KMS-11 (cell line): ENCODE measurements around the gene TMEM214.
"Not testable (repeated sequence)": the region's sequence is repeated elsewhere in the genome, so short reads cannot be mapped to it uniquely, and the experiment has no call there.

ENCODE experiments used
- H2AFZ ChIP-seq: fragments of 200-600 bp; sonication (generic); 2 replicates; pipeline ENCODE4 v1.6.1; 2016; ENCODE audit warnings: antibody characterized with exemption, mixed run types, low read depth
- H3K27ac ChIP-seq: fragments of 200-600 bp; sonication (generic); 2 replicates; pipeline ENCODE4 v1.6.1; 2016; ENCODE audit warnings: mild to moderate bottlenecking, mixed run types
- H3K27me3 ChIP-seq: fragments of 200-600 bp; sonication (generic); 2 replicates; pipeline ENCODE4 v1.6.1; 2017; ENCODE audit warnings: mild to moderate bottlenecking, low read depth, mixed run types, moderate library complexity; ENCODE audit not compliant: insufficient read depth
- H3K36me3 ChIP-seq: fragments of 200-600 bp; sonication (generic); 2 replicates; pipeline ENCODE4 v1.6.1; 2017; ENCODE audit warnings: mild to moderate bottlenecking, mixed run types; ENCODE audit not compliant: insufficient read depth
- H3K4me1 ChIP-seq: fragments of 200-600 bp; sonication (generic); 2 replicates; pipeline ENCODE4 v1.6.1; 2016; ENCODE audit warnings: mild to moderate bottlenecking, low read depth, mixed run types; ENCODE audit not compliant: poor library complexity, severe bottlenecking
- H3K4me2 ChIP-seq: fragments of 200-600 bp; sonication (generic); 2 replicates; pipeline ENCODE4 v1.7.0; 2016; ENCODE audit warnings: mild to moderate bottlenecking, mixed run types
- H3K4me3 ChIP-seq: fragments of 200-600 bp; sonication (generic); IDR thresholded peaks from 2 replicates; pipeline ENCODE4 v1.6.1; 2017; ENCODE audit warnings: low read depth, low read length, mixed read lengths; ENCODE audit not compliant: insufficient read depth
- H3K79me2 ChIP-seq: fragments of 200-600 bp; sonication (generic); 2 replicates; pipeline ENCODE4 v1.6.1; 2016; ENCODE audit warnings: low read depth, mixed run types; ENCODE audit not compliant: insufficient read depth
- H3K9ac ChIP-seq: fragments of 200-600 bp; sonication (generic); 2 replicates; pipeline ENCODE4 v1.6.1; 2016; ENCODE audit warnings: mild to moderate bottlenecking, mixed run types
- H4K20me1 ChIP-seq: fragments of 200-600 bp; sonication (generic); 2 replicates; pipeline ENCODE4 v1.6.1; 2016; ENCODE audit warnings: mild to moderate bottlenecking, mixed run types; ENCODE audit not compliant: insufficient read depth
- TF ChIP-seq, protein P1 (sequence below): fragments of 200-600 bp; sonication (generic); conservative IDR thresholded peaks from 2 replicates; pipeline ENCODE4 v1.6.1; 2017; ENCODE audit warnings: low read depth, mild to moderate bottlenecking, antibody characterized with exemption, low read length, moderate library complexity, mixed read lengths

Gene TMEM214

DNA sequence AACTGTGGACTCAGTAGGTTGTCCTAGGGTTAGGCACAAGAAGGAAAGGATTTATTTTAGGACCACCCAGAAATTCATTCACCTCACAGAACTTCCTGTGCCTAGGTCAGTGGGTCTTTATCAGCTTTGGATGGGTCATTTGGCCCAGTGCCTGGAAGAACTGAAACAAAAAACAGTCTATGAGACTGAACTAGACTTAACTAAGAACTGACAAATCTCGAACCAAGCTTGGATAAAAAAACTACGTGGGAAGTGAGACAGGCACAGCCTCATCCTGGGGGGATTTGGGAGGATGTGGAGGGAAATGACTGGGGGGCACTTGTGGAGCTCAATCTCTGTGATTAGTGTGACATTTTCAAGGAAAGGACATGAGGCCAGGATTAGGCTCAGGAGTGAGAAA lies 41.0 kb downstream of the TMEM214 start:
- Histone ChIP-seq H3K4me3 (no peak overlapping the region), H3K79me2 (peaks cover 20% of the 10 kb centered on the region), H3K36me3 (no peaks in the 10 kb centered on the region), H3K4me2 (no peak overlapping the region), H2AFZ (no peak overlapping the region), H3K4me1 (peaks cover 29% of the 10 kb centered on the region), H3K27ac (no peak overlapping the region), H3K9ac (no peak overlapping the region), H3K27me3 (peaks cover 13% of the 10 kb centered on the region), H4K20me1 (no peaks in the 10 kb centered on the region)
- TF ChIP-seq, protein P1, sequence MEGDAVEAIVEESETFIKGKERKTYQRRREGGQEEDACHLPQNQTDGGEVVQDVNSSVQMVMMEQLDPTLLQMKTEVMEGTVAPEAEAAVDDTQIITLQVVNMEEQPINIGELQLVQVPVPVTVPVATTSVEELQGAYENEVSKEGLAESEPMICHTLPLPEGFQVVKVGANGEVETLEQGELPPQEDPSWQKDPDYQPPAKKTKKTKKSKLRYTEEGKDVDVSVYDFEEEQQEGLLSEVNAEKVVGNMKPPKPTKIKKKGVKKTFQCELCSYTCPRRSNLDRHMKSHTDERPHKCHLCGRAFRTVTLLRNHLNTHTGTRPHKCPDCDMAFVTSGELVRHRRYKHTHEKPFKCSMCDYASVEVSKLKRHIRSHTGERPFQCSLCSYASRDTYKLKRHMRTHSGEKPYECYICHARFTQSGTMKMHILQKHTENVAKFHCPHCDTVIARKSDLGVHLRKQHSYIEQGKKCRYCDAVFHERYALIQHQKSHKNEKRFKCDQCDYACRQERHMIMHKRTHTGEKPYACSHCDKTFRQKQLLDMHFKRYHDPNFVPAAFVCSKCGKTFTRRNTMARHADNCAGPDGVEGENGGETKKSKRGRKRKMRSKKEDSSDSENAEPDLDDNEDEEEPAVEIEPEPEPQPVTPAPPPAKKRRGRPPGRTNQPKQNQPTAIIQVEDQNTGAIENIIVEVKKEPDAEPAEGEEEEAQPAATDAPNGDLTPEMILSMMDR = no peak

DNA sequence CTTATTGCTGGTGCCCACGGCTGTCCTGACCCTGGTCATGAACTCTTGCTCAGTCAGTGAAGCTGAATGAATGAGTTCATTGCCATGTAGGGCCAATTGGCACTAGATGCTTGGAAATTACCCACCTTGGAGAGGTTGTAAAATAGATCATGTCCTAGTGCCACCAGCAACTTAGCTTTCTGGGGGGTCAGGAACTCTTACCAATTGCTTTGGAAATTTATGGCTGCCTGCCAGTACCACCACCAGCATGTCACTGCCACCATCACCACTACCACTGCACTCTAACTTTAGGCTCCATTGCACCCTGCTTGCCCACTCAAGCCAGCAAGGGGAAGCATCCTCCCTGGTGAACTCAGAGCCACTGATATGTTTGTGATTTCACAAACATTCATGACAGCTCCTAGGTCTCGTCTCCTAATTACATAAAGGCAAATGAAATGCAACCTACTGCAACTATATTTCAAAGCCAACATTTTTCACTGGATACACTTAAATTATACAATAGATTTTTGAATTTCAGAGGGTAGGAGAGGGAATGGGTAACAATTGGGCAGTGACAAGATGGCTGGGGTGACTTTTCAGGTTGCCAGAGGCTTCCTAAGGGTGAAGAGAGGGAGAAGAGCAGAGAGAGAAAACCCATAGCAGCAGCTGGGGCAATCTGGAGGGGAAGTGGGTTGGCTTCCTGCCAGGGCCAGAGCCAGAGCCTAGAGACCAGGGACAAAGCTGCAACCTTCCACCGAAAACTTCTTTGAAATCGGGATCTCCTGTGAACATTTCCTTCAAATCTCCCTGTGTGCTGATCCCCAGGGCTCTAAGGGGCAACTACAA lies 42.2 kb downstream of the TMEM214 start:
- H3K79me2 ChIP-seq = peaks cover 14% of the 10 kb centered on the region
- H2AFZ ChIP-seq = no peak overlapping the region
- no peak overlapping the region for H3K27ac ChIP-seq
- H3K36me3 ChIP-seq = no peaks in the 10 kb centered on the region
- H3K4me1 ChIP-seq = peaks cover 25% of the 10 kb centered on the region
- H3K4me2 ChIP-seq = no peak overlapping the region; the same call in 1 of the 2 replicates
- no peaks in the 10 kb centered on the region for H4K20me1 ChIP-seq
- peaks cover 13% of the 10 kb centered on the region for H3K27me3 ChIP-seq
- TF ChIP-seq, protein P1 = no peak
- H3K9ac ChIP-seq = no peak overlapping the region
- no peak overlapping the region for H3K4me3 ChIP-seq

DNA sequence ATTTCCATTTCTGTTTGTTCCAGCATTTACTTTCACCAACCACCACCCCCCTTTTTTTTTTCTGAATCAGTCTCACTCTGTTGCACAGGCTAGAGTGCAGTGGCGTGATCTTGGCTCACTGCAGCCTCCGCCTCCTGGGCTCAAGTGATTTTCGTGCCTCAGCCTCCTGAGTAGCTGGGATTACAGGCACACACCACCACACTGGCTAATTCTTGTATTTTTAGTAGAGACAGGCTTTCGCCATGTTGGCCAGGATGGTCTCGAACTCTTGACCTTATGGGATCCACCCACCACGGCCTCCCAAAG lies 42.8 kb downstream of the TMEM214 start:
- H2AFZ ChIP-seq, H3K27ac ChIP-seq, H3K79me2 ChIP-seq, H3K36me3 ChIP-seq, H3K4me3 ChIP-seq, H4K20me1 ChIP-seq, H3K4me2 ChIP-seq, H3K9ac ChIP-seq: not testable (repeated sequence)
- H3K4me1 ChIP-seq = peaks cover 19% of the 10 kb centered on the region
- peaks cover 13% of the 10 kb centered on the region for H3K27me3 ChIP-seq

DNA sequence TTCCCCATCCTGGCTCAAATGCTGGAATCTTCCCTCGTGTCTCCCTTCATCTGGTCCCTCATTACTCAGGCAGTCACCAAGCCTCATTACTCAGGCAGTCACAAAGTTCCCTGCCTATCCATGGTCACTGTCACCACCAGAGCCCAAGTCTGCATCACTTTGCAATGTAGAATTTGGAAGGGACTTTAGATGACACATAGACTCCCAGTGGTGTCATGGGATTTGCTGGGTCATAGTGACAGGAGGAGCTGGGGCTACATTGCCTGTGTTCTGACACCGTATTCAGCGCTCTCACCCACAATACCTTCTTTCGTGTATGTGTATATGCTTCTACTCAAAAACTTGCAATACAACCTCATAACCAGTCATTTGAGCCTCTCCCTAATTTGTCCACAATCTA lies 43.6 kb downstream of the TMEM214 start:
- TF ChIP-seq, protein P1 = no peak
- Histone ChIP-seq H3K9ac (no peak overlapping the region), H3K27me3 (peaks cover 13% of the 10 kb centered on the region), H3K36me3 (no peaks in the 10 kb centered on the region), H2AFZ (no peak overlapping the region), H3K4me1 (peaks cover 18% of the 10 kb centered on the region), H4K20me1 (no peaks in the 10 kb centered on the region), H3K4me2 (no peak overlapping the region), H3K4me3 (no peak overlapping the region), H3K79me2 (0 out of 2 replicates have a peak, but pooled peaks cover under 1% of the 10 kb centered on the region), H3K27ac (no peak overlapping the region)

DNA sequence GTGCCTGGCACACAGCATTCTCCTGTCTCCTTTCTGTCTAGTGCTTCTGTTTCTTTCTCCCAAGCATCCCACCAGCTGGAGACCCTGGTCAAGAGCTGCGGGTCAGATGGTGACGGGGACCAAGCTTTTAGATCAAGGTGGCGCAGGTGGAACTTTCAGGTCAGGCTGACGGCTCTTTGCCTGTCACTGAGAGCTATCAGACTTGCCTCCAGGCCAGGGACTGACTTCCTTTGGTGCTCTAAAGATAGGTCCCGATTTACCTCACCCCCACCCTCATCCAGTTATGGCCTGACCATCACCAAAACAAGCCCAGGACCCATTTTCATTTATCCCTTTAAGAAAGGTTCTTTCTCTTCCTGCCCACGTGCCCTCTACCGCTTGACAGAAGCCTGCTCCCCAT lies 44.5 kb downstream of the TMEM214 start:
- no peaks in the 10 kb centered on the region for H4K20me1 ChIP-seq
- TF ChIP-seq, protein P1 = no peak
- no peak overlapping the region for H3K27ac ChIP-seq
- no peak overlapping the region for H3K9ac ChIP-seq
- peaks cover 13% of the 10 kb centered on the region for H3K27me3 ChIP-seq
- no peak overlapping the region for H3K4me2 ChIP-seq
- no peak overlapping the region for H2AFZ ChIP-seq
- H3K4me1 ChIP-seq = peaks cover 23% of the 10 kb centered on the region
- no peaks in the 10 kb centered on the region for H3K79me2 ChIP-seq
- no peak overlapping the region for H3K4me3 ChIP-seq
- no peaks in the 10 kb centered on the region for H3K36me3 ChIP-seq
